ENCODE measurements around the gene TRMT11.

GRCh38 chr6:125950293-125950692 is 36.0 kb upstream of the TRMT11 start:
- TF ChIP-seq KDM2B (CRISPR knock-in tag; IDR thresholded peaks at IDR 0.05) (no peak), ZNF124 (CRISPR knock-in tag; IDR thresholded peaks at IDR 0.05) (no peak), POLR2G (IDR thresholded peaks at IDR 0.05; ENCODE audit: low read depth, low read length) (no peak), SPI1 (IDR thresholded peaks at IDR 0.05; ENCODE audit: borderline replicate concordance, low read depth, low read length) (no peak), CTCF (IDR thresholded peaks at IDR 0.05 in 2 of 3, conservative IDR thresholded peaks at IDR 0.05 in 1 of 3; ENCODE audit: insufficient read depth in 2 of 3, low read depth in 1 of 3, low read length in 3 of 3) (no peak), SAP30 (IDR thresholded peaks at IDR 0.05; ENCODE audit: borderline replicate concordance, insufficient read depth, low read depth, low read length, poor library complexity, severe bottlenecking) (no peak)

Measured in K562 (cell line).